GM12872 (cell line): ENCODE measurements around the gene FAM20B.

Source experiments
- CTCF ChIP-seq: IDR thresholded peaks from 3 replicates; pipeline ENCODE4 v1.5.1; 2011; ENCODE audit warnings: low read depth, mild to moderate bottlenecking, low read length, moderate library complexity; ENCODE audit not compliant: insufficient read depth

Gene FAM20B

GRCh38 chr1:179015396-179015795 lies 10.3 kb upstream of the FAM20B start:
- TF ChIP-seq CTCF = no peak

GRCh38 chr1:179016706-179017382 lies 8.8 kb upstream of the FAM20B start:
- TF ChIP-seq CTCF = no peak

- no peak for TF ChIP-seq CTCF
Measured at GRCh38 chr1:179017383-179018326, 8.0 kb upstream of the FAM20B start.

- no peak for TF ChIP-seq CTCF
Measured at GRCh38 chr1:179021873-179022272, 3.8 kb upstream of the FAM20B start.

- TF ChIP-seq CTCF = no peak
Measured at GRCh38 chr1:179023946-179024650, 1.6 kb upstream of the FAM20B start.

- no peak for TF ChIP-seq CTCF
Measured at GRCh38 chr1:179025975-179026812, 500 bp downstream of the FAM20B start.
